Head of caudate nucleus (tissue), 42 donors: ENCODE results near the gene SEL1L2.
A peak's percentile ranks its signal among the peaks of the same experiment; 100 is the strongest.
"Not testable (repeated sequence)": the region's sequence is repeated elsewhere in the genome, so short reads cannot be mapped to it uniquely, and the experiment has no call there.

ENCODE experiments used
- DNase-seq, 42 donors: peaks; one replicate each; pipeline versions ENCODE4 v3.0.0 to v3.0.0-alpha.2; 2020 to 2021; ENCODE audit warnings: mixed read lengths in 7 of 42
- intact Hi-C: fragments of 100-400 bp; cut with DNase I; formaldehyde crosslinking; loops from one replicate; pipeline ENCODE4 v1.15.0; 2022

Gene SEL1L2

GRCh38 chr20:13990465-13990864, at the start of gene SEL1L2:
Gene SEL1L2, minus strand, starts transcription at chr20:13990614. Its CDS starts 80 bp downstream, at chr20:13990534.
- DNase-seq, result no peak
- intact Hi-C loops, result no loop called here

- intact Hi-C loops, result no loop called here
- DNase-seq, result no peak
Observed at GRCh38 chr20:14036567-14036966, 46.2 kb upstream of the SEL1L2 start.

GRCh38 chr20:14033310-14033709, 42.9 kb upstream of the SEL1L2 start:
- no peak for DNase-seq
- intact Hi-C loops, result no loop called here

- intact Hi-C loops, result no loop called here
- DNase-seq, result no peak
Observed at GRCh38 chr20:14030991-14031390, 40.6 kb upstream of the SEL1L2 start.

GRCh38 chr20:14012671-14013070, 22.3 kb upstream of the SEL1L2 start:
- intact Hi-C loops, result no loop called here
- no peak for DNase-seq

- intact Hi-C loops, result no loop called here
- no peak for DNase-seq
Observed at GRCh38 chr20:14009208-14009607, 18.8 kb upstream of the SEL1L2 start.

GRCh38 chr20:14005996-14006395, 15.6 kb upstream of the SEL1L2 start:
- intact Hi-C loops, result no loop called here
- no peak for DNase-seq

GRCh38 chr20:14000917-14001316, 10.5 kb upstream of the SEL1L2 start:
- intact Hi-C loops, result no loop called here
- no peak for DNase-seq

GRCh38 chr20:13996265-13996664, 5.9 kb upstream of the SEL1L2 start:
- peak in 13 of 42 donors; percentile 6 to 59 (median 16) for DNase-seq
- intact Hi-C loops, result no loop called here

GRCh38 chr20:13995841-13996240, 5.4 kb upstream of the SEL1L2 start:
- intact Hi-C loops, result no loop called here
- DNase-seq, result peak in 41 of 42 donors; percentile 19 to 78 (median 54)

GRCh38 chr20:13995086-13995665, 4.8 kb upstream of the SEL1L2 start, which contains the start of gene MACROD2:
Gene MACROD2, plus strand, starts transcription at chr20:13995516.
- intact Hi-C loops, result no loop called here
- DNase-seq, result peak; percentile 72 to 95 (median 87)

GRCh38 chr20:13991955-13992354, 1.5 kb upstream of the SEL1L2 start:
- intact Hi-C loops, DNase-seq: not testable (repeated sequence)

GRCh38 chr20:13991311-13991710, 897 bp upstream of the SEL1L2 start:
- DNase-seq, result no peak
- intact Hi-C loops, result no loop called here

GRCh38 chr20:13984211-13984610, 6.2 kb downstream of the SEL1L2 start:
- intact Hi-C loops, result no loop called here

GRCh38 chr20:13960525-13960924, 29.9 kb downstream of the SEL1L2 start:
- intact Hi-C loops, result no loop called here
- no peak for DNase-seq

More at GRCh38 chr20:13984211-13984610, 6.2 kb downstream of the SEL1L2 start:
- DNase-seq, result no peak

GRCh38 chr20:13960119-13960518, 30.3 kb downstream of the SEL1L2 start:
- intact Hi-C loops, result no loop called here

GRCh38 chr20:13953227-13953626, 37.2 kb downstream of the SEL1L2 start:
- intact Hi-C loops, result no loop called here
- DNase-seq, result no peak

More at GRCh38 chr20:13960119-13960518, 30.3 kb downstream of the SEL1L2 start:
- DNase-seq, result no peak

- intact Hi-C loops, result no loop called here
Observed at GRCh38 chr20:13947719-13948118, 42.7 kb downstream of the SEL1L2 start.

GRCh38 chr20:13941031-13941430, 49.4 kb downstream of the SEL1L2 start:
- no peak for DNase-seq
- intact Hi-C loops, result no loop called here

More at GRCh38 chr20:13947719-13948118, 42.7 kb downstream of the SEL1L2 start:
- no peak for DNase-seq

- peak in 35 of 42 donors; percentile 6 to 70 (median 34) for DNase-seq
- intact Hi-C loops, result no loop called here
Observed at GRCh38 chr20:13936781-13937576, 53.4 kb downstream of the SEL1L2 start.
